GM12878 (cell line): ENCODE data around the gene GARIN3. TPM values are rescaled to one million over a fixed set of nuclear protein-coding genes. Genes with fewer than 3 reads are reported as not detected.

Experiments
- ATAC-seq: fragments of 200-7000 bp; cut with Tn5 transposase; 3 replicates; pipeline ENCODE4 v1.9.1; 2020; ENCODE audit warnings: mild to moderate bottlenecking, moderate library complexity
- BruUV-seq: library from RNA; stranded (reverse); fragments of 400-500 nt; replicated peaks from 2 replicates; lab custom pipeline; 2021; lab: Mats Ljungman, UMichigan
- CTCF ChIA-PET: fragments of 300-600 bp; sonication (Branson Sonifier 250); formaldehyde crosslinking; extraction: SDS; loops from one replicate; lab custom pipeline; 2021; ENCODE audit warnings: inconsistent platforms; lab: Yijun Ruan, JAX
- POLR2A ChIA-PET: fragments of 350-600 bp; formaldehyde crosslinking; extraction: SDS; loops from one replicate; lab custom pipeline; 2021; ENCODE audit warnings: inconsistent platforms; lab: Charles Lee
- RAD21 ChIA-PET: fragments of 300-600 bp; sonication (Branson Sonifier 250); formaldehyde crosslinking; loops from one replicate; lab custom pipeline; 2023; ENCODE audit warnings: antibody characterized with exemption; ENCODE audit not compliant: unreplicated experiment; lab: Charles Lee
- SMC1A ChIA-PET: fragments of 300-600 bp; sonication (Branson Sonifier 250); formaldehyde crosslinking; loops from one replicate; lab custom pipeline; 2023; ENCODE audit not compliant: unreplicated experiment, uncharacterized antibody; lab: Charles Lee
- DNase-seq: peaks from one replicate; pipeline ENCODE4 v3.0.0-alpha.2; 2011; ENCODE audit warnings: low read depth, low spot score
- FAIRE-seq: peaks from 3 replicates; lab custom pipeline; 2011; peaks lifted over from hg19 to GRCh38; lab: Jason Lieb, UNC
- H2AFZ ChIP-seq: 2 replicates; pipeline ENCODE4 v1.6.0; 2011; ENCODE audit warnings: low read depth, low read length, control low read depth; ENCODE audit not compliant: control insufficient read depth
- H3K27ac ChIP-seq: 2 replicates; pipeline ENCODE4 v1.5.1; 2011; ENCODE audit warnings: control low read depth; ENCODE audit not compliant: control insufficient read depth, insufficient read depth
- H3K27me3 ChIP-seq, 2 experiments: replicated peaks in 1 of 2; 2 replicates each; pipeline versions ENCODE4 v1.6.0 to v1.6.1; 2011; ENCODE audit warnings: low read length in 1 of 2; ENCODE audit not compliant: control insufficient read depth in 2 of 2, insufficient read depth in 2 of 2
- H3K36me3 ChIP-seq, 2 experiments: 2 replicates each; pipeline ENCODE4 v1.5.1; 2011; ENCODE audit warnings: low read length in 1 of 2; ENCODE audit not compliant: control insufficient read depth in 2 of 2, insufficient read depth in 2 of 2
- H3K4me1 ChIP-seq: 2 replicates; pipeline ENCODE4 v1.6.1; 2011; ENCODE audit warnings: mild to moderate bottlenecking, low read length, moderate library complexity, mixed read lengths; ENCODE audit not compliant: control insufficient read depth, insufficient read depth
- H3K4me2 ChIP-seq: 2 replicates; pipeline ENCODE4 v1.6.0; 2011; ENCODE audit warnings: control low read depth; ENCODE audit not compliant: control insufficient read depth, insufficient read depth
- H3K4me3 ChIP-seq: fragments of 200-600 bp; sonication (generic); 2 replicates; pipeline ENCODE4 v1.5.1; 2016
- H3K79me2 ChIP-seq: 2 replicates; pipeline ENCODE4 v1.6.0; 2011; ENCODE audit warnings: low read length; ENCODE audit not compliant: control insufficient read depth, insufficient read depth
- H3K9ac ChIP-seq: 2 replicates; pipeline ENCODE4 v1.8.0; 2011; ENCODE audit warnings: low read length, control low read depth, mixed read lengths; ENCODE audit not compliant: control insufficient read depth, insufficient read depth
- H3K9me3 ChIP-seq: replicated peaks from 3 replicates; pipeline ENCODE4 v1.5.1; 2011; ENCODE audit warnings: mild to moderate bottlenecking, low read length; ENCODE audit not compliant: control insufficient read depth, insufficient read depth
- H4K20me1 ChIP-seq: 2 replicates; pipeline ENCODE4 v1.6.0; 2011; ENCODE audit not compliant: control insufficient read depth, insufficient read depth
- ATF7 ChIP-seq: fragments of 450-650 bp; IDR thresholded peaks from 2 replicates; pipeline ENCODE4 v1.6.1; 2016; ENCODE audit warnings: low read depth, mild to moderate bottlenecking
- BHLHE40 ChIP-seq, 2 experiments: fragments of 450-650 bp in 1 of 2; IDR thresholded peaks; 2 replicates each; pipeline ENCODE4 v1.6.1; 2011 to 2017; ENCODE audit warnings: low read depth in 2 of 2, borderline replicate concordance in 1 of 2, improper control_type of control experiment in 1 of 2, low read length in 1 of 2, mild to moderate bottlenecking in 1 of 2
- BRCA1 ChIP-seq: IDR thresholded peaks from 2 replicates; pipeline ENCODE4 v1.6.1; 2011; ENCODE audit warnings: low read depth, low read length, improper control_type of control experiment
- CBFB ChIP-seq: IDR thresholded peaks from 2 replicates; pipeline ENCODE4 v1.6.1; 2016; ENCODE audit warnings: antibody characterized with exemption, low read depth
- CEBPB ChIP-seq, 2 experiments: fragments of 150-350 bp in 1 of 2; IDR thresholded peaks; 2 replicates each; pipeline ENCODE4 v1.6.1; 2012 to 2014; ENCODE audit warnings: low read depth in 2 of 2, low read length in 2 of 2, borderline replicate concordance in 1 of 2, inconsistent platforms in 1 of 2
- CREM ChIP-seq: IDR thresholded peaks from 2 replicates; pipeline ENCODE4 v1.6.1; 2014; ENCODE audit warnings: antibody characterized with exemption, low read depth
- CTCF ChIP-seq, 3 experiments: IDR thresholded peaks in 2 of 3; conservative IDR thresholded peaks in 1 of 3; 2 replicates each; pipeline ENCODE4 v1.5.1; 2011; ENCODE audit warnings: low read depth in 3 of 3, low read length in 3 of 3, mild to moderate bottlenecking in 3 of 3, control low read depth in 2 of 3, moderate library complexity in 2 of 3, inconsistent platforms in 1 of 3, mixed read lengths in 1 of 3; ENCODE audit not compliant: control insufficient read depth in 2 of 3, insufficient read depth in 1 of 3; ENCODE audit errors: extremely low read depth in 1 of 3
- IKZF2 ChIP-seq, 2 experiments: fragments of 450-650 bp; IDR thresholded peaks; 2 replicates each; pipeline ENCODE4 v1.6.1; 2017; ENCODE audit warnings: mild to moderate bottlenecking in 2 of 2, moderate library complexity in 2 of 2
- MTA3 ChIP-seq: IDR thresholded peaks from 2 replicates; pipeline ENCODE4 v1.6.1; 2012; ENCODE audit warnings: low read length, inconsistent platforms, borderline replicate concordance
- NFXL1 ChIP-seq: fragments of 450-650 bp; IDR thresholded peaks from 2 replicates; pipeline ENCODE4 v1.6.1; 2017; ENCODE audit warnings: antibody characterized with exemption, mild to moderate bottlenecking, borderline replicate concordance
- NKRF ChIP-seq: fragments of 450-650 bp; conservative IDR thresholded peaks from 2 replicates; pipeline ENCODE4 v1.6.1; 2017; ENCODE audit warnings: mild to moderate bottlenecking, moderate library complexity
- POU2F2 ChIP-seq: IDR thresholded peaks from 3 replicates; pipeline ENCODE4 v1.6.1; 2011; ENCODE audit warnings: low read depth, mild to moderate bottlenecking, low read length, borderline replicate concordance
- RAD21 ChIP-seq: IDR thresholded peaks from 2 replicates; pipeline ENCODE4 v1.6.1; 2011; ENCODE audit warnings: mild to moderate bottlenecking, low read depth, low read length, moderate library complexity; ENCODE audit not compliant: insufficient read depth
- RUNX3 ChIP-seq: IDR thresholded peaks from 2 replicates; pipeline ENCODE4 v1.6.1; 2012; ENCODE audit warnings: low read length, inconsistent platforms
- SMARCA5 ChIP-seq: fragments of 450-650 bp; IDR thresholded peaks from 2 replicates; pipeline ENCODE4 v1.6.1; 2017; ENCODE audit warnings: mild to moderate bottlenecking
- SMC3 ChIP-seq: IDR thresholded peaks from 2 replicates; pipeline ENCODE4 v1.6.1; 2011; ENCODE audit warnings: low read length, improper control_type of control experiment, borderline replicate concordance
- SPI1 ChIP-seq: IDR thresholded peaks from 2 replicates; pipeline ENCODE4 v1.6.1; 2011; ENCODE audit warnings: low read depth, mild to moderate bottlenecking, low read length, moderate library complexity, borderline replicate concordance; ENCODE audit not compliant: insufficient read depth
- TBL1XR1 ChIP-seq: IDR thresholded peaks from 2 replicates; pipeline ENCODE4 v1.6.1; 2012; ENCODE audit warnings: low read depth, low read length, improper control_type of control experiment
- YY1 ChIP-seq: IDR thresholded peaks from 2 replicates; pipeline ENCODE4 v1.6.1; 2011; ENCODE audit warnings: low read depth, mild to moderate bottlenecking, low read length
- whole genome bisulfite sequencing: methylation state at CpG from one replicate; pipeline ENCODE4 v1.1.6; 2016; ENCODE audit warnings: low lambda C conversion rate; ENCODE audit not compliant: insufficient replicate concordance, insufficient coverage; ENCODE audit errors: missing lambda C conversion rate; 5-methylcytosine and 5-hydroxymethylcytosine counted together
- in situ Hi-C: fragments of 300-500 bp; cut with MboI; formaldehyde crosslinking; loops from 9 replicates; pipeline ENCODE4 v1.14.3; 2018; ENCODE audit warnings: mixed read lengths
- intact Hi-C: fragments of 100-400 bp; cut with micrococcal nuclease; formaldehyde crosslinking; loops from one replicate; pipeline ENCODE4 v1.14.2; 2022; ENCODE audit not compliant: unreplicated experiment
- polyA plus RNA-seq, 11 experiments: library from polyadenylated mRNA; depleted of rRNA in 4 of 11; unstranded in 6 of 11; stranded (reverse) in 5 of 11; fragments of >200 nt; fragmentation: Nextera tagmentation in 4 of 11; fragmentation: Illumina TruSeq in 1 of 11; extraction: Ambion mirVana in 4 of 11; extraction: Trizol in 1 of 11; gene quantifications; 1 replicate in 1 of 11; 2 replicates in 10 of 11; pipeline versions ENCODE4 v1.2.1 to v1.2.3, GENCODE V29; 2011 to 2016; ENCODE audit warnings: inconsistent platforms in 2 of 11, missing spikeins in 2 of 11, low read depth in 1 of 11
- total RNA-seq, 4 experiments: library from RNA; depleted of rRNA in 3 of 4; stranded (reverse); fragments of >200 nt in 3 of 4; fragmentation: Illumina TruSeq in 1 of 4; extraction: Trizol in 1 of 4; gene quantifications; 2 replicates each; pipeline versions ENCODE4 v1.2.1 to v1.2.3, GENCODE V29; 2013 to 2021

GARIN3 gene
- total and polyA plus RNA-seq, 10 of the 15 experiments (the other 5 are each of a cell fraction or from before 2014, with no cell fraction given), result 0.15 TPM; not detected in 9

GRCh38 chr5:157148734-157149615, 17.1 kb downstream of the GARIN3 start:
- SMC1A ChIA-PET, result interaction anchor here (0.7 to 4.4 kb wide), 47 partner anchors 9 to 570 kb away, joined by 3 to 138 read pairs (median 5); partner anchors contain the start of gene CYFIP2
- CTCF ChIA-PET, result interaction anchor here (0.6 to 11.1 kb wide), 42 partner anchors 9 to 521 kb away, joined by 3 to 244 read pairs (median 4); partner anchors contain the start of genes GARIN3 and ITK
- intact Hi-C loops (loop anchor here (1.0 to 10.0 kb wide), 6 partner anchors 68 to 596 kb away; partner anchors contain the start of genes CYFIP2 and LSM11), in situ Hi-C loops (loop anchor here (5.0 kb wide), 2 partner anchors 103 to 163 kb away; no protein-coding TSS in a partner anchor)
- Histone ChIP-seq H3K4me1 (no peaks in the 10 kb centered on the region), H3K4me3 (no peak overlapping the region), H3K36me3 (no peaks in the 10 kb centered on the region), H2AFZ (no peak overlapping the region), H3K27ac (no peak overlapping the region), H3K27me3 (no peaks in the 10 kb centered on the region), H3K9me3 (no peaks in the 10 kb centered on the region), H3K4me2 (no peak overlapping the region), H4K20me1 (no peaks in the 10 kb centered on the region), H3K79me2 (no peaks in the 10 kb centered on the region), H3K9ac (no peak overlapping the region)
- BruUV-seq, result no TSS peak
- RAD21 ChIA-PET, result interaction anchor here (0.9 to 4.7 kb wide), 26 partner anchors 19 to 594 kb away, joined by 3 to 159 read pairs (median 6); partner anchors contain the start of gene LSM11
- POLR2A ChIA-PET, result interaction anchor here (0.6 to 1.6 kb wide), 8 partner anchors 17 to 350 kb away, joined by 3 to 10 read pairs (median 3); partner anchors contain the start of gene GARIN3
- DNase-seq (peak; percentile 40), ATAC-seq (peak; percentile 92), FAIRE-seq (peak; percentile 88)
- 60% methylated on average over 14 of the region's 14 CpGs for WGBS
- peak; percentile 23; the same call in 1 of the 2 replicates for TF ChIP-seq NKRF
- TF ChIP-seq CEBPB (IDR thresholded peaks at IDR 0.05; ENCODE audit: borderline replicate concordance in 1 of 2, low read depth in 2 of 2, low read length in 2 of 2), result no peak
- peak; percentile 73 to 91 (median 90) for TF ChIP-seq CTCF (IDR thresholded peaks at IDR 0.05 in 2 of 3, conservative IDR thresholded peaks at IDR 0.05 in 1 of 3; ENCODE audit: control insufficient read depth in 2 of 3, extremely low read depth in 1 of 3, insufficient read depth in 1 of 3, low read depth in 3 of 3, low read length in 3 of 3)
- no peak for TF ChIP-seq BRCA1
- peak; percentile 67; the same call in 2 of the 3 replicates for TF ChIP-seq POU2F2
- TF ChIP-seq NFXL1, result no peak
- peak; percentile 15; the same call in 1 of the 2 replicates for TF ChIP-seq CREM
- TF ChIP-seq RAD21, result peak; percentile 99
- TF ChIP-seq RUNX3, result peak; percentile 94
- peak in 1 of 2 experiments; percentile 17; a peak in 1 of 4 replicates for TF ChIP-seq BHLHE40 (IDR thresholded peaks at IDR 0.05; ENCODE audit: borderline replicate concordance in 1 of 2, low read depth in 2 of 2, low read length in 1 of 2)
- TF ChIP-seq YY1, result peak; percentile 55; the same call in 1 of the 2 replicates
- peak; percentile 37 to 50; a peak in 2 of 4 replicates for TF ChIP-seq IKZF2 (IDR thresholded peaks at IDR 0.05)
- TF ChIP-seq TBL1XR1, result no peak
- TF ChIP-seq SPI1, result no peak
- TF ChIP-seq SMC3, result peak; percentile 94
- no peak for TF ChIP-seq MTA3
- no peak for TF ChIP-seq ATF7
- TF ChIP-seq SMARCA5, result peak; percentile 48; the same call in 1 of the 2 replicates
- peak; percentile 86 for TF ChIP-seq CBFB
